ENCODE measurements around the gene BPHL. TPM values are rescaled to one million over a fixed set of nuclear protein-coding genes. Genes with fewer than 3 reads are reported as not detected.
"Not testable (repeated sequence)": the region's sequence is repeated elsewhere in the genome, so short reads cannot be mapped to it uniquely, and the experiment has no call there.

BPHL gene
- total and polyA plus RNA-seq, 2 donors (not counting 1 experiment from before 2014, with no cell fraction given) = 10.3 to 14.3 TPM

- no peaks in the 10 kb centered on the region for H3K4me1 ChIP-seq (ENCODE audit: control insufficient read depth in 2 of 2, insufficient read depth in 2 of 2, low read length in 2 of 2)
- intact Hi-C loops (cut with micrococcal nuclease) = no loop called here
Measured at GRCh38 chr6:3188262-3188661, 69.8 kb downstream of the BPHL start.

GRCh38 chr6:3189192-3189591, 70.7 kb downstream of the BPHL start:
- H3K79me2 ChIP-seq (ENCODE audit: control insufficient read depth, insufficient read depth, low read length); H3K36me3 ChIP-seq (replicated peaks in 1 of 2; ENCODE audit: control extremely low read depth in 1 of 2, control insufficient read depth in 1 of 2, extremely low read depth in 1 of 2, insufficient read depth in 2 of 2, low read length in 1 of 2); H4K20me1 ChIP-seq (ENCODE audit: control insufficient read depth, insufficient read depth, low read length, poor library complexity, severe bottlenecking); POLR2A ChIA-PET; H3K9ac ChIP-seq (ENCODE audit: low read length); H3K27ac Mint-ChIP-seq; H3K9me3 ChIP-seq (ENCODE audit: control extremely low read depth in 1 of 3, control insufficient read depth in 2 of 3, insufficient read depth in 1 of 3, low read length in 2 of 3); H3K4me2 ChIP-seq (replicated peaks; ENCODE audit: low read depth, low read length, poor library complexity, severe bottlenecking); H3K4me3 ChIP-seq (ENCODE audit: control extremely low read depth in 1 of 5, extremely low read depth in 1 of 5, insufficient read depth in 1 of 5, low read depth in 2 of 5, low read length in 4 of 5); H3K4me3 Mint-ChIP-seq; CTCF ChIA-PET; H3K9me3 Mint-ChIP-seq (ENCODE audit: insufficient read depth); intact Hi-C loops (cut with micrococcal nuclease); H3K4me1 Mint-ChIP-seq; H2AFZ ChIP-seq (ENCODE audit: insufficient read depth, low read depth, low read length, poor library complexity, severe bottlenecking); H3K27me3 ChIP-seq (replicated peaks in 1 of 4; ENCODE audit: control extremely low read depth in 1 of 4, control insufficient read depth in 3 of 4, insufficient read depth in 4 of 4, low read length in 3 of 4); H3K27ac ChIP-seq (ENCODE audit: low read length in 2 of 2); ATAC-seq (ENCODE audit: low read depth); H3K4me1 ChIP-seq (ENCODE audit: control insufficient read depth in 2 of 2, insufficient read depth in 2 of 2, low read length in 2 of 2); DNase-seq: not testable (repeated sequence)
- WGBS (ENCODE audit: insufficient coverage) = 100% methylated on average over 4 of the region's 10 CpGs
- H3K27me3 Mint-ChIP-seq = peaks cover 18% of the 10 kb centered on the region

More at GRCh38 chr6:3188262-3188661, 69.8 kb downstream of the BPHL start:
- Histone ChIP-seq H3K9ac (ENCODE audit: low read length) (no peak overlapping the region), H3K27me3 (replicated peaks in 1 of 4; ENCODE audit: control extremely low read depth in 1 of 4, control insufficient read depth in 3 of 4, insufficient read depth in 4 of 4, low read length in 3 of 4) (peaks cover 0 to 10% (median 0%) of the 10 kb centered on the region in 4 experiments), H3K79me2 (ENCODE audit: control insufficient read depth, insufficient read depth, low read length) (no peaks in the 10 kb centered on the region), H4K20me1 (ENCODE audit: control insufficient read depth, insufficient read depth, low read length, poor library complexity, severe bottlenecking) (no peaks in the 10 kb centered on the region), H3K27ac (ENCODE audit: low read length in 2 of 2) (no peak overlapping the region), H3K4me2 (replicated peaks; ENCODE audit: low read depth, low read length, poor library complexity, severe bottlenecking) (no peak overlapping the region), H3K36me3 (replicated peaks in 1 of 2; ENCODE audit: control extremely low read depth in 1 of 2, control insufficient read depth in 1 of 2, extremely low read depth in 1 of 2, insufficient read depth in 2 of 2, low read length in 1 of 2) (no peaks in the 10 kb centered on the region), H3K9me3 (ENCODE audit: control extremely low read depth in 1 of 3, control insufficient read depth in 2 of 3, insufficient read depth in 1 of 3, low read length in 2 of 3) (no peaks in the 10 kb centered on the region), H3K4me3 (ENCODE audit: control extremely low read depth in 1 of 5, extremely low read depth in 1 of 5, insufficient read depth in 1 of 5, low read depth in 2 of 5, low read length in 4 of 5) (no peak overlapping the region), H2AFZ (ENCODE audit: insufficient read depth, low read depth, low read length, poor library complexity, severe bottlenecking) (no peak overlapping the region)
- ChIA-PET CTCF (interaction anchor here (0.6 kb wide), 1 partner anchor 80 kb away, joined by 3 read pairs; no protein-coding TSS in a partner anchor), POLR2A (no interaction called here)
- TF ChIP-seq EZH2 (IDR thresholded peaks at IDR 0.05; ENCODE audit: borderline replicate concordance, insufficient read depth, low read depth, low read length, poor library complexity, severe bottlenecking) = no peak
- TF ChIP-seq, protein P1, sequence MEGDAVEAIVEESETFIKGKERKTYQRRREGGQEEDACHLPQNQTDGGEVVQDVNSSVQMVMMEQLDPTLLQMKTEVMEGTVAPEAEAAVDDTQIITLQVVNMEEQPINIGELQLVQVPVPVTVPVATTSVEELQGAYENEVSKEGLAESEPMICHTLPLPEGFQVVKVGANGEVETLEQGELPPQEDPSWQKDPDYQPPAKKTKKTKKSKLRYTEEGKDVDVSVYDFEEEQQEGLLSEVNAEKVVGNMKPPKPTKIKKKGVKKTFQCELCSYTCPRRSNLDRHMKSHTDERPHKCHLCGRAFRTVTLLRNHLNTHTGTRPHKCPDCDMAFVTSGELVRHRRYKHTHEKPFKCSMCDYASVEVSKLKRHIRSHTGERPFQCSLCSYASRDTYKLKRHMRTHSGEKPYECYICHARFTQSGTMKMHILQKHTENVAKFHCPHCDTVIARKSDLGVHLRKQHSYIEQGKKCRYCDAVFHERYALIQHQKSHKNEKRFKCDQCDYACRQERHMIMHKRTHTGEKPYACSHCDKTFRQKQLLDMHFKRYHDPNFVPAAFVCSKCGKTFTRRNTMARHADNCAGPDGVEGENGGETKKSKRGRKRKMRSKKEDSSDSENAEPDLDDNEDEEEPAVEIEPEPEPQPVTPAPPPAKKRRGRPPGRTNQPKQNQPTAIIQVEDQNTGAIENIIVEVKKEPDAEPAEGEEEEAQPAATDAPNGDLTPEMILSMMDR (IDR thresholded peaks at IDR 0.05) = no peak
- no peaks in the 10 kb centered on the region for H3K9me3 Mint-ChIP-seq (ENCODE audit: insufficient read depth)
- H3K4me3 Mint-ChIP-seq = no peak overlapping the region
- ATAC-seq (ENCODE audit: low read depth) (no peak), DNase-seq (no peak)
- H3K27me3 Mint-ChIP-seq = peaks cover 18% of the 10 kb centered on the region
- no peak overlapping the region for H3K27ac Mint-ChIP-seq
- 100% methylated on average over 1 of the region's 7 CpGs for WGBS (ENCODE audit: insufficient coverage)
- H3K4me1 Mint-ChIP-seq = no peaks in the 10 kb centered on the region
